HUDEP-2 (cell line): ENCODE data around the gene TSPAN3.
A peak's percentile ranks its signal among the peaks of the same experiment; 100 is the strongest.

Experiments used
- DNase-seq, 76 experiments: peaks; one replicate each; lab custom pipeline; 2025; ENCODE audit not compliant: unreplicated experiment in 76 of 76; lab: John Stamatoyannopoulos, UW

The TSPAN3 gene

GRCh38 chr15:77035584-77035983, 35.3 kb downstream of the TSPAN3 start:
- no peak for DNase-seq

- DNase-seq: peak in 5 of 76 experiments; percentile 2 to 22 (median 11)
Observed at GRCh38 chr15:77034695-77035489, 36.0 kb downstream of the TSPAN3 start.

GRCh38 chr15:77033729-77034671, 36.9 kb downstream of the TSPAN3 start:
- DNase-seq: no peak

DNA sequence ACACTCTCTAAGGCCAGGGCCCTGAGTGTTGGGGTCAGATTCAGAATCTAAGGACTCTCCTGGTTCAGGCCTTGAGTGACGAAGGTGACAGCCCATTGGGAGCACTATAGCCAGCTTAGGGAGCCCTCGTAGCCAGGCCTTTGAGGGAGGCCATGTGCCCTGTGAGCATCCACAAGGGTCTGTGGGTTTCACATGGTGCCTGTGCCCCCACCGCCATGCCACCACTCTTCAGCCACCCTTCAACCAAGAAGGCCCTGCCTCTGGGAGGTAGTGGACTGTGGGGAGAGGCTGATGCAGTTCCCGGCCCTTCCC, 37.5 kb downstream of the TSPAN3 start:
- no peak for DNase-seq

GRCh38 chr15:77032647-77033416, 38.1 kb downstream of the TSPAN3 start:
- no peak for DNase-seq

DNA sequence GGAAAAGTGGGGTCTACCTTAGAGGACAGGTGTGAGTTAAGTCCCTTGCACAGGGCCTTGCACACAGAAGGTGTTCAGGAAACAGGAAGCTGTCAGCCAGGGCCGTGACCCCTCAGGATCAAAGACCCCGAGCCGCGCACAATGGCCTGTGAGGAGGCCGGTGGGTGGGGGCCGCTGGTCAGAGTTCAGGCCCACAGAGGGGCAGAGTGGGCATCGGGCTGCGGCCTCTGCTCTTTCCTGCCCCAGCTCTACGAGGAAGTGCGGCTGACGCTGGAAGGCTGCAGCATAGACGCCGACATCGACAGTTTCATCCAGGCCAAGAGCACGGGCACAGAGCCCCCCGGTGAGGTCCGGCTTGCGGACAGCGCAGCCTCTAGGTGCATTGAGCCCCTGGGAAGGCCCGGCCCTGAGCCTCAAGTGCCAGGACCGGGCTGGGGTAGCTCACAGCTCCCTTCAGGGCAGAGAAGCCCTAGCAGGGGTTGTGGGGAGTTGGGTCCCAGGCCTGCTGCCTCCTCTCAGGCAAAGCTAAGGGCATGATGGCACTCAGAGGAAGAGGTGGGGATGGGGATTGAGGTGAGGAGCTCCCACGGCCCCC, 38.8 kb downstream of the TSPAN3 start:
- no peak for DNase-seq

DNA sequence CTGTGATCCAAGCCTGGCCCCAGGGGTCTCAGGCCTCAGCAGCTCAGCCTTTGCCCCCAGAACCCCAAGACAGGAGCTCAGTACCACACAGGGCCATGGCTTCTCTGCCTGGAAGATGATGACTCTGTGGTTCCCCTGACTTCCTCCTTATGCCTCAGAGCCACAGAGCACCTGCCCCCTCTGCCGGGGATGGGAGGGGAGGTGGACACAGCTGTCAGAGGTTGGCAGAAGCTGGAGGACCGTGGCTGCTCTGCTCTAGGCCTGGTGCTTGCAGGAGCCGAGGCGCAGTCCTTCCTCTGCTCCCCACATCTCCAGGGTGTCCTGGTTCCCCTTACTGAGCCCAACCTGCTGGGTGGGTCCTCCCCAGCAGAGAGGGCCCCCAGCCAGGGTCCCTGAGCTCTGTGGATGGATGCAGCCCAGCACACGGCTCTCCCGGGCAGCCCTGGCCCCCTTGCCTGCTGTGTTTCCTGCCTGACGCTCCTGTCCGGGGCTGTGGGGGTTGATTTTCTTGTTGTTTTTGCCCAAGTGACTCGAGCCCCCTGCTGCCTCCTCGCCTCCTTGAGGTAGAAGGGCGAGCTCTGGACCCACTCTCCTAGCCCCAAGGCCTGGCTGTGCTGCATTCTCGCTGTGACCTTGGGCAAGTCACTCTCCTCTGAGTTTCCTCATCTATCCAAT, 39.4 kb downstream of the TSPAN3 start:
- DNase-seq: peak in 2 of 76 experiments; percentile 1 to 8

DNA sequence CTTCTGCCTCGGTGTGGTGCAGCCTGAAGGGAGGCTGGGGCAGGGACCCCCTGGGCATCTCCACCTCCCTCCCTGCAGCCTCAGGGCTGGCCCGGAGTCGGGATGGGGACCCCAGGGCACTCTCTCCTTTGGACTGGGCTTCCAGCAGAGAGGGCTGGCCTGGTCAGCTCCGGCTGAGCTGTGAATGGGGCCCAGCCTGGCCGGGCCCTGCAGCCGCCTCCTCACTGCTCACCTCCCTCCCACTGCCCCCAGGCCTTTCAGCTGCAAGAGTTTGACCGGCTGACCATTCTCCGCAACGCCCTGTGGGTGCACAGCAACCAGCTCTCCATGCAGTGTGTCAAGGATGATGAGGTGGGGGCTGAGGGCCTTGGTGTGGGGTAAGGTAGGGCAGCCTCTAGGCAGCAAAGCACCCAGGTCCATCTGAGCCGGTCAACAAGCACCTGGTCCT, 40.0 kb downstream of the TSPAN3 start:
- no peak for DNase-seq

DNA sequence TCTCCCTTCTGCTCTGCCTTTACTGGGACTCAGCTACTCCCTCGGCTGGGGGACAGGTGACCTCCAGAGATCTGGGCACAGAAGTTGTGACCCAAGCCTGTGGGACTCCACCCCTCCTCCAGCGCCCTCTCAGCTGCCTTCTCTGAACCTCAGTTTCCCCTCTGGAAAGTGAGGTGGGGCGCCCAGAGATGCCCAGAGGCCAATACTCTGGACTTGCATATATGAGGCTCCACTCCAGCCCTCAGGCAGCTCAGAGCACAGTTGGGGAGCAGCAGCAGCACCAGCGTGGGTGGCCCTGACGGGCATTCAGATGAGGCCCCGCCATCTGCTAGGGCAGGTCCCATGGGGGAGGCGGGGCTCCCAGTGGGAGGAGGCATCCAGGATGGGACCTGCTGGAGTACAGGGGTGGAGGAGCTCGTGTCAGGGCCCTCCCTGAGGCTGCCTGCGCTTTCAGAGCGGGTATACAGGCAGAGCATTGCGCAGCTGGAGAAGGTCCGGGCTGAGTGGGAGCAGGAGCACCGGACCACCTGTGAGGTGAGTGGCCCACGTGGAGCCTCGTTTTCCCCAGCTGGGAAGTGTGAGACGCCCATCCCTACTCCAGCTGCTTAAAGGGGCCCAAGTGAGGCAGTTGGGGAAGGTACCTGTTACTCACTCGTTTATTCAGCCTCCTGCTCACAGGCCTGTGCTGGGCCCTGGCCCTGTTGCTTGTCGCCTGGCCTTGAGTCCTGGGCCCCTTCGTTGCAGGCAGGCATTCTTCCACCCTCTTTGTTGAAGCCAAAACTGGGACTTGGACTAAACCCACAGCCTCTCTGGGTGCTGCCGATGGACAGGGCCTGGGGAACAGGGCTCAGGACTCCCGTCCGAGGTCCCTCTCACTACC, 40.6 kb downstream of the TSPAN3 start:
- DNase-seq: no peak

DNA sequence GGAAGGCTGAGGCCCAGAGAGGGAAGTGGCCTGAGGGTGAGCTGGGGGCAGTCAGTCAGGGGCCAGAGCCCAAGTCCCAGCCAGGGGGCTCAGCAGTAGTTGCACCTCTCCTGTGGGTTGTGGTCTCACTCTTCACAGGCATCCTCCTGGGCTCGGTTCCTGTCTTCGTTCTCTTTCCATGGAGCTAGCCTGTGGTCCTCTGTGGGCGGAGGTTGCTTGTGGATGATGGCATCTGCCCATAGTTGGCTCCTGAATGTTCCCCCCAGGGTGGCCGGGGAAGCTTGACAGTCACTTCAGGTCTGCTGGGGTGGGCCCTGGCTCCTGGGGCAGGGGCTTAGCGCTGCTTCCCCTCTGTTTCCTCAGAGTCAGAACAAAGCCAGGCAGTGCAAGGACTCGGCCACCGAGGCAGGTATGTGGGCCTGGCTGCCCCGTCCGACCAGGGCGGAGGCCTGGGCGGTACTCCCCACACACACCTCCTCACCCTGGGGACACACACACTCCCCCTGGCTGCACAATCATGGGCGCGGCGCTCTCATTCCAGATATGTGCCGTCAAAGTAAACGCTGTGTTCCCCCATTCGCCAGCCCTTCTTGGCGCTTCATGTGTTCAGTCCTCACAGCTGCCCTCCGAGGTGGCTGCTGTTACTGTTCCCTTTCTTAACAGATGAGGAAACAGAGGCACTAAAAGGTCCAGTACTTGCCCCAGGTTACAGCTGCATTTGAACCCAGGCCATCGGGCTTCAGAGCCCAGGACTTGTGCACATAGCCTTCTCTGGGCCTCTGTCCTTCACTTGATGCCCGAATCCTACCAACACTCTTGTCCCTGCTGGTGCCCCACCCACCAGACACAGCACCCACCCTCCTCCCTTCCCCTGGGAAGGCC, 41.5 kb downstream of the TSPAN3 start:
- no peak for DNase-seq

DNA sequence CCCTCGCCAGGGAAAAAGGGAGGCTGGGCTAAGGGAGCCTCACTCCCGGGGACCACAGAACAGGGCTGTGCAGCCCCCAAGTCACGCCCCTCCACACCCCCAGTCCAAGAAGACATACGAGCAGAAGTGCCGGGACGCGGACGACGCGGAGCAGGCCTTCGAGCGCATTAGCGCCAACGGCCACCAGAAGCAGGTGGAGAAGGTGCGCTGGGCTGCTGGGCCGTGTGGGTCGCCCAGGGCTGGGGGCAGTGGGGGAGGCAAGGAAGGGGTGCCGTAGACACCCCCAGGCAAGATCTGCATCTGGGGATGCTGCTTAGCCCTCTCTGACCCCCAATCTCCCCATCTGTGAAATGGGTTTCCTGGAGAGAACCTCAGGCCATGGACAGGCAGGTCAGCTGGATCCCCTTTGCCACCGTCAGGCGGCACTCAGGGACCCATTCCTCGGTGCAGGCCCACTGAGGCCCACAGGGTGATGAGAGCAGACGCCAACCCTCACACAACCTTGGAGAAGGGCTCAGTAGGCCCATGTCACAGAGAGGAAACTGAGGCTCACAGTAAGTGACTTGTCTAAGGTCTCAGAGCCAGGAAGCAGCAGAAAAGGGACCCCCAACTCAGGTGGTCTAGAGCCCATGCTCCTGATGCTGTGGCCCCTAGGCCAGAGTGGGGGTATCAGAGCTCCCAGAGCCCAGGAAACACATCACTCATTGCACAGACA, 42.3 kb downstream of the TSPAN3 start:
- no peak for DNase-seq

- DNase-seq: no peak
Observed at GRCh38 chr15:77027697-77028450, 43.0 kb downstream of the TSPAN3 start.

GRCh38 chr15:77027111-77027696, 43.7 kb downstream of the TSPAN3 start:
- DNase-seq: no peak

- DNase-seq: no peak
Observed at GRCh38 chr15:77026501-77027110, 44.3 kb downstream of the TSPAN3 start.

GRCh38 chr15:77025941-77026411, 44.9 kb downstream of the TSPAN3 start:
- DNase-seq: no peak
